DND-41 (cell line): ENCODE results near the gene ABCD3.

Experiments used
- ATAC-seq: fragments of 200-7000 bp; cut with Tn5 transposase; 3 replicates; pipeline ENCODE4 v1.9.1; 2021; ENCODE audit warnings: low read depth; ENCODE audit not compliant: insufficient read depth
- DNase-seq: peaks from one replicate; pipeline ENCODE4 v3.0.0-alpha.2; 2020
- H2AFZ ChIP-seq: 2 replicates; pipeline ENCODE4 v1.6.0; 2012; ENCODE audit warnings: low read depth, low read length
- H3K27ac ChIP-seq: 2 replicates; pipeline ENCODE4 v1.5.1; 2012; ENCODE audit warnings: low read length, inconsistent platforms
- H3K27me3 ChIP-seq: fragments of 200-600 bp; sonication (generic); 2 replicates; pipeline ENCODE4 v1.6.0; 2012; ENCODE audit warnings: low read length, mild to moderate bottlenecking, inconsistent platforms; ENCODE audit not compliant: insufficient read depth, poor library complexity
- H3K36me3 ChIP-seq: 2 replicates; pipeline ENCODE4 v1.5.1; 2012; ENCODE audit warnings: low read length, inconsistent platforms; ENCODE audit not compliant: insufficient read depth
- H3K4me1 ChIP-seq: 2 replicates; pipeline ENCODE4 v1.5.1; 2012; ENCODE audit warnings: mild to moderate bottlenecking, low read length; ENCODE audit not compliant: insufficient read depth
- H3K4me2 ChIP-seq: 2 replicates; pipeline ENCODE4 v1.6.0; 2012; ENCODE audit warnings: mild to moderate bottlenecking, moderate library complexity, low read length, inconsistent platforms; ENCODE audit not compliant: insufficient read depth
- H3K4me3 ChIP-seq, 2 experiments: fragments of 200-600 bp in 1 of 2; shearing (Covaris generic) in 1 of 2; 2 replicates each; pipeline ENCODE4 v1.5.1; 2012 to 2016; ENCODE audit warnings: inconsistent platforms in 2 of 2, low read length in 2 of 2, mild to moderate bottlenecking in 2 of 2, low read depth in 1 of 2, moderate library complexity in 1 of 2
- H3K79me2 ChIP-seq: 2 replicates; pipeline ENCODE4 v1.6.0; 2012; ENCODE audit warnings: low read length, inconsistent platforms; ENCODE audit not compliant: insufficient read depth
- H3K9ac ChIP-seq: 2 replicates; pipeline ENCODE4 v1.6.0; 2012; ENCODE audit warnings: low read depth, mild to moderate bottlenecking, inconsistent platforms, low read length, moderate library complexity
- H3K9me3 ChIP-seq: 2 replicates; pipeline ENCODE4 v1.5.1; 2012; ENCODE audit warnings: low read length, moderate library complexity, mild to moderate bottlenecking, inconsistent platforms; ENCODE audit not compliant: insufficient read depth, severe bottlenecking
- H4K20me1 ChIP-seq: 2 replicates; pipeline ENCODE4 v1.6.0; 2012; ENCODE audit warnings: low read length; ENCODE audit not compliant: insufficient read depth
- CTCF ChIP-seq: IDR thresholded peaks from 2 replicates; pipeline ENCODE4 v1.5.1; 2012; ENCODE audit warnings: borderline replicate concordance, low read length, moderate library complexity, mild to moderate bottlenecking; ENCODE audit not compliant: poor library complexity, severe bottlenecking; ENCODE audit errors: extremely low read depth
- EZH2 ChIP-seq: IDR thresholded peaks from 3 replicates; pipeline ENCODE4 v1.6.1; 2012; ENCODE audit warnings: borderline replicate concordance, low read depth, mild to moderate bottlenecking, moderate library complexity, low read length, inconsistent platforms; ENCODE audit not compliant: severe bottlenecking

Gene ABCD3

GRCh38 chr1:94555091-94555490 lies 136.9 kb downstream of the ABCD3 start:
- ATAC-seq (no peak), DNase-seq (no peak)
- Histone ChIP-seq H3K36me3 (no peaks in the 10 kb centered on the region), H3K9ac (no peak overlapping the region), H4K20me1 (no peaks in the 10 kb centered on the region), H3K27me3 (no peaks in the 10 kb centered on the region), H3K4me2 (no peak overlapping the region), H3K9me3 (no peaks in the 10 kb centered on the region), H3K4me1 (no peaks in the 10 kb centered on the region), H3K27ac (no peak overlapping the region), H2AFZ (no peak overlapping the region), H3K79me2 (no peaks in the 10 kb centered on the region), H3K4me3 (no peak overlapping the region)
- TF ChIP-seq CTCF (no peak), EZH2 (no peak)

GRCh38 chr1:94559921-94560320 lies 141.7 kb downstream of the ABCD3 start:
- Histone ChIP-seq H2AFZ (no peak overlapping the region), H3K4me2 (no peak overlapping the region), H3K4me1 (no peaks in the 10 kb centered on the region), H3K36me3 (no peaks in the 10 kb centered on the region), H4K20me1 (no peaks in the 10 kb centered on the region), H3K4me3 (no peak overlapping the region), H3K27ac (no peak overlapping the region), H3K9me3 (no peaks in the 10 kb centered on the region), H3K9ac (no peak overlapping the region), H3K27me3 (no peaks in the 10 kb centered on the region), H3K79me2 (no peaks in the 10 kb centered on the region)
- TF ChIP-seq CTCF (no peak), EZH2 (no peak)
- no peak for DNase-seq
- ATAC-seq: no peak

GRCh38 chr1:94560333-94560732 lies 142.1 kb downstream of the ABCD3 start:
- Histone ChIP-seq H2AFZ (no peak overlapping the region), H3K27me3 (no peaks in the 10 kb centered on the region), H3K4me2 (no peak overlapping the region), H3K79me2 (no peaks in the 10 kb centered on the region), H3K27ac (no peak overlapping the region), H3K9ac (no peak overlapping the region), H4K20me1 (no peaks in the 10 kb centered on the region), H3K36me3 (no peaks in the 10 kb centered on the region), H3K9me3 (no peaks in the 10 kb centered on the region), H3K4me1 (no peaks in the 10 kb centered on the region), H3K4me3 (no peak overlapping the region)
- TF ChIP-seq CTCF (no peak), EZH2 (no peak)
- no peak for ATAC-seq
- no peak for DNase-seq

GRCh38 chr1:94562519-94563260 lies 144.5 kb downstream of the ABCD3 start:
- Histone ChIP-seq H3K79me2 (no peaks in the 10 kb centered on the region), H3K9me3 (peaks cover 4% of the 10 kb centered on the region), H3K27me3 (no peaks in the 10 kb centered on the region), H3K36me3 (no peaks in the 10 kb centered on the region), H3K4me1 (no peaks in the 10 kb centered on the region), H2AFZ (no peak overlapping the region), H4K20me1 (no peaks in the 10 kb centered on the region), H3K4me2 (no peak overlapping the region), H3K4me3 (no peak overlapping the region), H3K27ac (no peak overlapping the region), H3K9ac (no peak overlapping the region)
- ATAC-seq (no peak), DNase-seq (no peak)
- TF ChIP-seq CTCF (no peak), EZH2 (no peak)
